ENCODE results near the gene MRFAP1L1.

MRFAP1L1 gene

GRCh38 chr4:6746721-6747293 is 37.1 kb upstream of the MRFAP1L1 start:
- peak; percentile 77 for DNase-seq (ENCODE audit: low read depth)
- TF ChIP-seq CTCF (IDR thresholded peaks at IDR 0.05; ENCODE audit: control insufficient read depth, extremely low read depth, insufficient read depth), result no peak
- H3K4me3 ChIP-seq (ENCODE audit: low read depth, low read length), result no peak overlapping the region

- DNase-seq (ENCODE audit: low read depth), result no peak
- no peak for TF ChIP-seq CTCF (IDR thresholded peaks at IDR 0.05; ENCODE audit: control insufficient read depth, extremely low read depth, insufficient read depth)
- no peak overlapping the region for H3K4me3 ChIP-seq (ENCODE audit: low read depth, low read length)
Observed at GRCh38 chr4:6742989-6743388, 33.3 kb upstream of the MRFAP1L1 start.

- no peak overlapping the region for H3K4me3 ChIP-seq (ENCODE audit: low read depth, low read length)
- TF ChIP-seq CTCF (IDR thresholded peaks at IDR 0.05; ENCODE audit: control insufficient read depth, extremely low read depth, insufficient read depth), result no peak
- no peak for DNase-seq (ENCODE audit: low read depth)
Observed at GRCh38 chr4:6742507-6742906, 32.8 kb upstream of the MRFAP1L1 start.

- TF ChIP-seq CTCF (IDR thresholded peaks at IDR 0.05; ENCODE audit: control insufficient read depth, extremely low read depth, insufficient read depth), result no peak
- H3K4me3 ChIP-seq (ENCODE audit: low read depth, low read length), result no peak overlapping the region
- DNase-seq (ENCODE audit: low read depth), result no peak
Observed at GRCh38 chr4:6740347-6740746, 30.7 kb upstream of the MRFAP1L1 start.

- no peak for TF ChIP-seq CTCF (IDR thresholded peaks at IDR 0.05; ENCODE audit: control insufficient read depth, extremely low read depth, insufficient read depth)
- DNase-seq (ENCODE audit: low read depth), result no peak
- no peak overlapping the region for H3K4me3 ChIP-seq (ENCODE audit: low read depth, low read length)
Observed at GRCh38 chr4:6739920-6740319, 30.3 kb upstream of the MRFAP1L1 start.

GRCh38 chr4:6734165-6734786 is 24.6 kb upstream of the MRFAP1L1 start:
- TF ChIP-seq CTCF (IDR thresholded peaks at IDR 0.05; ENCODE audit: control insufficient read depth, extremely low read depth, insufficient read depth), result no peak
- no peak for DNase-seq (ENCODE audit: low read depth)
- H3K4me3 ChIP-seq (ENCODE audit: low read depth, low read length), result no peak overlapping the region

Measured in LNCaP clone FGC (cell line).